MM.1S (cell line): ENCODE data around the gene FBH1.

Experiments used
- DNase-seq: peaks from one replicate; pipeline ENCODE4 v3.0.0-alpha.2; 2015
- H2AFZ ChIP-seq: fragments of 300-600 bp; sonication (generic); 2 replicates; pipeline ENCODE4 v1.6.0; 2016; ENCODE audit warnings: antibody characterized with exemption, low read length
- H3F3A ChIP-seq: fragments of 300-600 bp; sonication (generic); 2 replicates; pipeline ENCODE4 v1.6.1; 2016; ENCODE audit warnings: mild to moderate bottlenecking, antibody characterized with exemption, low read length, moderate library complexity, mixed read lengths; ENCODE audit not compliant: insufficient read depth
- H3K27ac ChIP-seq: fragments of 300-600 bp; sonication (generic); 2 replicates; pipeline ENCODE4 v1.5.1; 2016; ENCODE audit warnings: mild to moderate bottlenecking, low read length
- H3K27me3 ChIP-seq: fragments of 300-600 bp; sonication (generic); replicated peaks from 2 replicates; pipeline ENCODE4 v1.6.0; 2016; ENCODE audit warnings: low read length; ENCODE audit not compliant: insufficient read depth
- H3K36me3 ChIP-seq: fragments of 300-600 bp; sonication (generic); replicated peaks from 2 replicates; pipeline ENCODE4 v1.6.1; 2016; ENCODE audit warnings: mild to moderate bottlenecking, low read length, mixed read lengths; ENCODE audit not compliant: insufficient read depth
- H3K4me1 ChIP-seq: fragments of 300-600 bp; sonication (generic); 2 replicates; pipeline ENCODE4 v1.6.1; 2016; ENCODE audit warnings: low read length, mixed read lengths
- H3K4me2 ChIP-seq: fragments of 300-600 bp; sonication (generic); 2 replicates; pipeline ENCODE4 v1.6.0; 2016; ENCODE audit warnings: low read depth, low read length
- H3K4me3 ChIP-seq: fragments of 300-600 bp; sonication (generic); 2 replicates; pipeline ENCODE4 v1.5.1; 2016; ENCODE audit warnings: low read length, mixed read lengths
- H3K79me2 ChIP-seq: fragments of 300-600 bp; sonication (generic); 2 replicates; pipeline ENCODE4 v1.6.1; 2016; ENCODE audit warnings: mixed run types, low read length, mixed read lengths
- H3K9ac ChIP-seq: fragments of 300-600 bp; sonication (generic); 2 replicates; pipeline ENCODE4 v1.6.1; 2016; ENCODE audit warnings: low read length, mixed read lengths
- H3K9me2 ChIP-seq: fragments of 300-600 bp; sonication (generic); replicated peaks from 2 replicates; pipeline ENCODE4 v1.6.1; 2016; ENCODE audit warnings: mild to moderate bottlenecking, low read length, mixed read lengths; ENCODE audit not compliant: insufficient read depth
- H3K9me3 ChIP-seq: fragments of 300-600 bp; sonication (generic); replicated peaks from 2 replicates; pipeline ENCODE4 v1.6.1; 2016; ENCODE audit warnings: mild to moderate bottlenecking, low read length, mixed read lengths; ENCODE audit not compliant: insufficient read depth
- H4K20me1 ChIP-seq: fragments of 300-600 bp; sonication (generic); 2 replicates; pipeline ENCODE4 v1.6.1; 2016; ENCODE audit warnings: mild to moderate bottlenecking, low read length, moderate library complexity, mixed read lengths; ENCODE audit not compliant: insufficient read depth
- CTCF ChIP-seq: fragments of 300-600 bp; sonication (generic); IDR thresholded peaks from 2 replicates; pipeline ENCODE4 v1.5.1; 2016; ENCODE audit warnings: antibody characterized with exemption, low read length, mixed read lengths
- EZH2 ChIP-seq: fragments of 300-600 bp; sonication (generic); optimal IDR thresholded peaks from 2 replicates; pipeline ENCODE3; 2017; ENCODE audit warnings: low read depth, mild to moderate bottlenecking, antibody characterized with exemption, low read length, mixed read lengths
- EZH2phosphoT487 ChIP-seq: fragments of 300-600 bp; sonication (generic); IDR thresholded peaks from 2 replicates; pipeline ENCODE4 v1.6.1; 2018; ENCODE audit warnings: antibody characterized with exemption, low read length

The FBH1 gene

GRCh38 chr10:5896208-5897052 is 6.4 kb downstream of the FBH1 start:
- peaks cover 76% of the 10 kb centered on the region for H3K4me1 ChIP-seq
- peaks cover 90% of the 10 kb centered on the region for H3K79me2 ChIP-seq
- peak overlapping the region; percentile 92 for H3K4me2 ChIP-seq
- H3K9me2 ChIP-seq: no peaks in the 10 kb centered on the region
- H3K9me3 ChIP-seq: no peaks in the 10 kb centered on the region
- no peak overlapping the region for H2AFZ ChIP-seq
- DNase-seq: peak; percentile 34
- peak overlapping the region; percentile 49 for H3K4me3 ChIP-seq
- H3K9ac ChIP-seq: peak overlapping the region; percentile 76
- H3K36me3 ChIP-seq: no peaks in the 10 kb centered on the region; the same call in 1 of the 2 replicates
- H3K27ac ChIP-seq: peak overlapping the region; percentile 97
- TF ChIP-seq EZH2phosphoT487: no peak
- no peak for TF ChIP-seq EZH2
- TF ChIP-seq CTCF: no peak
- H3F3A ChIP-seq: peaks cover 50% of the 10 kb centered on the region
- no peaks in the 10 kb centered on the region for H3K27me3 ChIP-seq
- H4K20me1 ChIP-seq: no peaks in the 10 kb centered on the region

- TF ChIP-seq CTCF (no peak), EZH2 (no peak), EZH2phosphoT487 (no peak)
- peak overlapping the region; percentile 97 for H3K27ac ChIP-seq
- peak overlapping the region; percentile 92 for H3K4me2 ChIP-seq
- H4K20me1 ChIP-seq: no peaks in the 10 kb centered on the region
- H3K79me2 ChIP-seq: peaks cover 90% of the 10 kb centered on the region
- no peak overlapping the region for H3K4me3 ChIP-seq
- H3K9me3 ChIP-seq: no peaks in the 10 kb centered on the region
- peaks cover 71% of the 10 kb centered on the region for H3K4me1 ChIP-seq
- H2AFZ ChIP-seq: no peak overlapping the region
- no peaks in the 10 kb centered on the region for H3K9me2 ChIP-seq
- H3K36me3 ChIP-seq: no peaks in the 10 kb centered on the region; the same call in 1 of the 2 replicates
- peak overlapping the region; percentile 76; the same call in 1 of the 2 replicates for H3K9ac ChIP-seq
- H3F3A ChIP-seq: peaks cover 53% of the 10 kb centered on the region
- no peaks in the 10 kb centered on the region for H3K27me3 ChIP-seq
- DNase-seq: no peak
These were observed 7.0 kb downstream of the FBH1 start for GRCh38 chr10:5897053-5897340.

- Histone ChIP-seq H2AFZ (no peak overlapping the region), H4K20me1 (no peaks in the 10 kb centered on the region), H3K9ac (peak overlapping the region; percentile 76; the same call in 1 of the 2 replicates), H3K9me2 (no peaks in the 10 kb centered on the region), H3K4me1 (peaks cover 66% of the 10 kb centered on the region), H3F3A (peaks cover 57% of the 10 kb centered on the region), H3K36me3 (no peaks in the 10 kb centered on the region; the same call in 1 of the 2 replicates), H3K27me3 (no peaks in the 10 kb centered on the region), H3K79me2 (peaks cover 89% of the 10 kb centered on the region), H3K4me3 (no peak overlapping the region), H3K9me3 (no peaks in the 10 kb centered on the region), H3K27ac (peak overlapping the region; percentile 97; the same call in 1 of the 2 replicates), H3K4me2 (peak overlapping the region; percentile 92; the same call in 1 of the 2 replicates)
- TF ChIP-seq CTCF (no peak), EZH2phosphoT487 (no peak), EZH2 (no peak)
- no peak for DNase-seq
These were observed 7.5 kb downstream of the FBH1 start for GRCh38 chr10:5897504-5897903.
